GM12878 (cell line): Measurements from ENCODE around the gene LSM10. TPM values are rescaled to one million over a fixed set of nuclear protein-coding genes. Genes with fewer than 3 reads are reported as not detected.

ENCODE experiments used
- PAX8 ChIP-seq: fragments of 450-650 bp; IDR thresholded peaks from 2 replicates; pipeline ENCODE4 v1.6.1; 2017; ENCODE audit warnings: mild to moderate bottlenecking, moderate library complexity
- POLR2A ChIP-seq: IDR thresholded peaks from 2 replicates; pipeline ENCODE4 v1.6.1; 2011; ENCODE audit warnings: low read depth, mild to moderate bottlenecking, low read length
- POLR2AphosphoS2 ChIP-seq: IDR thresholded peaks from 2 replicates; pipeline ENCODE4 v1.6.1; 2011; ENCODE audit warnings: low read depth, mild to moderate bottlenecking, low read length, improper control_type of control experiment, moderate library complexity
- RAD21 ChIP-seq: IDR thresholded peaks from 2 replicates; pipeline ENCODE4 v1.6.1; 2011; ENCODE audit warnings: mild to moderate bottlenecking, low read depth, low read length, moderate library complexity; ENCODE audit not compliant: insufficient read depth
- SREBF2 ChIP-seq: IDR thresholded peaks from 2 replicates; pipeline ENCODE4 v1.6.1; 2012; ENCODE audit warnings: mild to moderate bottlenecking, low read length
- TCF12 ChIP-seq: IDR thresholded peaks from 2 replicates; pipeline ENCODE4 v1.6.1; 2011; ENCODE audit warnings: low read depth, mild to moderate bottlenecking, low read length
- polyA plus RNA-seq, 11 experiments: library from polyadenylated mRNA; depleted of rRNA in 4 of 11; unstranded in 6 of 11; stranded (reverse) in 5 of 11; fragments of >200 nt; fragmentation: Nextera tagmentation in 4 of 11; fragmentation: Illumina TruSeq in 1 of 11; extraction: Ambion mirVana in 4 of 11; extraction: Trizol in 1 of 11; gene quantifications; 1 replicate in 1 of 11; 2 replicates in 10 of 11; pipeline versions ENCODE4 v1.2.1 to v1.2.3, GENCODE V29; 2011 to 2016; ENCODE audit warnings: inconsistent platforms in 2 of 11, missing spikeins in 2 of 11, low read depth in 1 of 11
- total RNA-seq, 4 experiments: library from RNA; depleted of rRNA in 3 of 4; stranded (reverse); fragments of >200 nt in 3 of 4; fragmentation: Illumina TruSeq in 1 of 4; extraction: Trizol in 1 of 4; gene quantifications; 2 replicates each; pipeline versions ENCODE4 v1.2.1 to v1.2.3, GENCODE V29; 2013 to 2021
- TF ChIP-seq, protein P1 (sequence below): fragments of 450-650 bp; formaldehyde crosslinking; IDR thresholded peaks from 2 replicates; pipeline ENCODE4 v1.4.0; 2022; ENCODE audit warnings: mild to moderate bottlenecking, moderate library complexity
- TF ChIP-seq, protein P2 (sequence below): fragments of 450-650 bp; formaldehyde crosslinking; IDR thresholded peaks from 2 replicates; pipeline ENCODE4 v1.5.0; 2022; ENCODE audit warnings: mild to moderate bottlenecking, missing genetic modification characterization
- TF ChIP-seq, protein P3 (sequence below): fragments of 450-650 bp; IDR thresholded peaks from 2 replicates; pipeline ENCODE4 v1.6.1; 2017; ENCODE audit warnings: mild to moderate bottlenecking, low read depth, inconsistent platforms; ENCODE audit not compliant: poor library complexity, severe bottlenecking

The LSM10 gene
- total and polyA plus RNA-seq, 10 of the 15 experiments (the other 5 are each of a cell fraction or from before 2014, with no cell fraction given) = 13.1 to 103 (median 57.5) TPM

DNA sequence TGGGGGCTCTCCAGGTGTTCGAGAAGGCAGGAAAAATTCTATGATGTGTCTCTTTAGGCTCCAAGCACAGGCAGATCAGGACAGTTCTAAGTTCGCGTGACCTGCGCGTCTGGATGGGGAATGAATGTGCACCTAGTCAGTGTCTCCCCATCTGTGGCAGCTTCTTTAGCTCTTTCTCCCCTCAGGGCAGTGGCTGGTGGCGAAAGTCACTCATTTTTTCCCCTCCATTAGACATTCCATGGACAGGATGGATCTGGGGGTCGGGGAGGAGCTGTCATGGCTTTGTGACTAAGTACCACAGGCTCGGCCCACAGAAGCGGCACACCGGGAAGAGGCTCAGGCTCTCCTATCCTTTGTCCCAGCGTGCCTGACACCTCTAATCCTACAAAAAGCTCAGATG is 43.2 kb downstream of the LSM10 start (continued):
- TF ChIP-seq, protein P1, sequence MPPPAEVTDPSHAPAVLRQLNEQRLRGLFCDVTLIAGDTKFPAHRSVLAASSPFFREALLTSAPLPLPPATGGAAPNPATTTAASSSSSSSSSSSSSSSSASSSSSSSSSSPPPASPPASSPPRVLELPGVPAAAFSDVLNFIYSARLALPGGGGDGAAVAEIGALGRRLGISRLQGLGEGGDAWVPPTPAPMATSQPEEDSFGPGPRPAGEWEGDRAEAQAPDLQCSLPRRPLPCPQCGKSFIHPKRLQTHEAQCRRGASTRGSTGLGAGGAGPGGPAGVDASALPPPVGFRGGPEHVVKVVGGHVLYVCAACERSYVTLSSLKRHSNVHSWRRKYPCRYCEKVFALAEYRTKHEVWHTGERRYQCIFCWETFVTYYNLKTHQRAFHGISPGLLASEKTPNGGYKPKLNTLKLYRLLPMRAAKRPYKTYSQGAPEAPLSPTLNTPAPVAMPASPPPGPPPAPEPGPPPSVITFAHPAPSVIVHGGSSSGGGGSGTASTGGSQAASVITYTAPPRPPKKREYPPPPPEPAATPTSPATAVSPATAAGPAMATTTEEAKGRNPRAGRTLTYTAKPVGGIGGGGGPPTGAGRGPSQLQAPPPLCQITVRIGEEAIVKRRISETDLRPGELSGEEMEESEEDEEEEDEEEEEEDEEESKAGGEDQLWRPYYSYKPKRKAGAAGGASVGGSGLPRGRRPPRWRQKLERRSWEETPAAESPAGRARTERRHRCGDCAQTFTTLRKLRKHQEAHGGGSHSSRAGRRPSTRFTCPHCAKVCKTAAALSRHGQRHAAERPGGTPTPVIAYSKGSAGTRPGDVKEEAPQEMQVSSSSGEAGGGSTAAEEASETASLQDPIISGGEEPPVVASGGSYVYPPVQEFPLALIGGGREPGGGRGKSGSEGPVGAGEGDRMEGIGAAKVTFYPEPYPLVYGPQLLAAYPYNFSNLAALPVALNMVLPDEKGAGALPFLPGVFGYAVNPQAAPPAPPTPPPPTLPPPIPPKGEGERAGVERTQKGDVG (CRISPR knock-in tag) = no peak
- TF ChIP-seq RAD21 (no peak), POLR2AphosphoS2 (no peak), PAX8 (no peak), POLR2A (no peak), SREBF2 (no peak), TCF12 (no peak)
- TF ChIP-seq, protein P2, sequence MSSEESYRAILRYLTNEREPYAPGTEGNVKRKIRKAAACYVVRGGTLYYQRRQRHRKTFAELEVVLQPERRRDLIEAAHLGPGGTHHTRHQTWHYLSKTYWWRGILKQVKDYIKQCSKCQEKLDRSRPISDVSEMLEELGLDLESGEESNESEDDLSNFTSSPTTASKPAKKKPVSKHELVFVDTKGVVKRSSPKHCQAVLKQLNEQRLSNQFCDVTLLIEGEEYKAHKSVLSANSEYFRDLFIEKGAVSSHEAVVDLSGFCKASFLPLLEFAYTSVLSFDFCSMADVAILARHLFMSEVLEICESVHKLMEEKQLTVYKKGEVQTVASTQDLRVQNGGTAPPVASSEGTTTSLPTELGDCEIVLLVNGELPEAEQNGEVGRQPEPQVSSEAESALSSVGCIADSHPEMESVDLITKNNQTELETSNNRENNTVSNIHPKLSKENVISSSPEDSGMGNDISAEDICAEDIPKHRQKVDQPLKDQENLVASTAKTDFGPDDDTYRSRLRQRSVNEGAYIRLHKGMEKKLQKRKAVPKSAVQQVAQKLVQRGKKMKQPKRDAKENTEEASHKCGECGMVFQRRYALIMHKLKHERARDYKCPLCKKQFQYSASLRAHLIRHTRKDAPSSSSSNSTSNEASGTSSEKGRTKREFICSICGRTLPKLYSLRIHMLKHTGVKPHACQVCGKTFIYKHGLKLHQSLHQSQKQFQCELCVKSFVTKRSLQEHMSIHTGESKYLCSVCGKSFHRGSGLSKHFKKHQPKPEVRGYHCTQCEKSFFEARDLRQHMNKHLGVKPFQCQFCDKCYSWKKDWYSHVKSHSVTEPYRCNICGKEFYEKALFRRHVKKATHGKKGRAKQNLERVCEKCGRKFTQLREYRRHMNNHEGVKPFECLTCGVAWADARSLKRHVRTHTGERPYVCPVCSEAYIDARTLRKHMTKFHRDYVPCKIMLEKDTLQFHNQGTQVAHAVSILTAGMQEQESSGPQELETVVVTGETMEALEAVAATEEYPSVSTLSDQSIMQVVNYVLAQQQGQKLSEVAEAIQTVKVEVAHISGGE (CRISPR knock-in tag) = no peak
- TF ChIP-seq, protein P3, sequence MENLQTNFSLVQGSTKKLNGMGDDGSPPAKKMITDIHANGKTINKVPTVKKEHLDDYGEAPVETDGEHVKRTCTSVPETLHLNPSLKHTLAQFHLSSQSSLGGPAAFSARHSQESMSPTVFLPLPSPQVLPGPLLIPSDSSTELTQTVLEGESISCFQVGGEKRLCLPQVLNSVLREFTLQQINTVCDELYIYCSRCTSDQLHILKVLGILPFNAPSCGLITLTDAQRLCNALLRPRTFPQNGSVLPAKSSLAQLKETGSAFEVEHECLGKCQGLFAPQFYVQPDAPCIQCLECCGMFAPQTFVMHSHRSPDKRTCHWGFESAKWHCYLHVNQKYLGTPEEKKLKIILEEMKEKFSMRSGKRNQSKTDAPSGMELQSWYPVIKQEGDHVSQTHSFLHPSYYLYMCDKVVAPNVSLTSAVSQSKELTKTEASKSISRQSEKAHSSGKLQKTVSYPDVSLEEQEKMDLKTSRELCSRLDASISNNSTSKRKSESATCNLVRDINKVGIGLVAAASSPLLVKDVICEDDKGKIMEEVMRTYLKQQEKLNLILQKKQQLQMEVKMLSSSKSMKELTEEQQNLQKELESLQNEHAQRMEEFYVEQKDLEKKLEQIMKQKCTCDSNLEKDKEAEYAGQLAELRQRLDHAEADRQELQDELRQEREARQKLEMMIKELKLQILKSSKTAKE = no peak
- TF ChIP-seq, all 136 proteins: peak for 0
